LoVo (cell line): ENCODE data around the gene GOLGA6L7.
"Not testable (repeated sequence)": the region's sequence is repeated elsewhere in the genome, so short reads cannot be mapped to it uniquely, and the experiment has no call there.

Source experiments
- DNase-seq: peaks from one replicate; pipeline ENCODE4 v3.0.0-alpha.2; 2016; ENCODE audit warnings: low spot score

Gene GOLGA6L7

DNA sequence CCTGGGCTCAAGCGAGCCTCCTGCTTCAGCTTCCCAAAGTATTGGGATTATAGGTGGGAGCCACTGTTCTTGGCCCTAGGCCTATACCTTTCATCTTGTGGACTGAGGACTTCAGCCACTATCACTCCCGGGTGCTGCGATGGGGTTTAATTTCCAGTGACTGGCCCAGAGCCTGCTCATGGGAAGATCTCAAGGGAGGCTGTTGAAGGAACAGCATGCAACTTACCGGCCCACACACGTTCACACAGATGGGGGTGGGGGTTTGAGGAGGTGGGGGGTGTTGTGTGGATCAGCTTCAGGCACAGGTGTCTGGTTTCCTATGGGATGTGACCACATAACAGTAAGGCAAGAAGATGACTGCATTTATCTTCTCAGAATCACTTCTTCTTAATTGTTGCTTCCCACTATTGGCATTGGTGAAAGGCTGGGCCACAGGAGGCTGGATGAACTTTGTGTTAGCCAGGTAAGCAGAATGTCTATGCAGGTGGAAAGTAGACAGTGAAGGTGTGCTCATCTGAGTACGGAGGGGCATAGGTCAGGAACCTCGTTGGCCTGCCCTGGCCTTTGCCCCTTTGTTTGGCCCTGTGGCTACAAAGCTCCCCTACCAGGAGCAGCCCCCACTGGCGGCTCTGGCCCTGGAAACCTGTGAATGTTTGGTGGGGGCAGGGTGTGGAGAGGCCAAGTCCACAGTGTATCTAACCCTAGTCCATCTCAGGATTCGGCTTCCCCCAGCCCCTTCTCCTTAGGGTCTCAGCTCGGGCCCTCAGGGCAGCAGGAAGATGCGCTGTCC, 35.9 kb upstream of the GOLGA6L7 start:
- no peak for DNase-seq

DNA sequence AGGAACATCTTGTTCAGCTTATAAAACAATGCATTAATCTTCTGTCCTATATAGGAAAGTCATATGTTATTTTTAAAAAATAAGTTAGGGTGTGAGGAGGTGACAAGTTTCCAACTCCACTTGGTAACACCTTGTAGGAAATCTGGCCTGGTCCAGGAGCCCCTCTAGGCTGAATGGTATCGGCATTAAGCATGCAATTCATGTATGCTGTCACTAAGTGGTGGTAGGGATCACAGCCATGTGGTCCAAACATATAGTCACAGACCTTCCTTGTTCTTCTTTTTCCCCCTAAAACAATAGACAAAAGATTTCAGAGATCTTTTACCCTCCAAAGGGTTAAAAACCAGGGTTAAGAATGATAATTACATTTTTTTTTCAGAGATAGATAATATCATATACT, 33.2 kb upstream of the GOLGA6L7 start:
- DNase-seq: no peak

DNA sequence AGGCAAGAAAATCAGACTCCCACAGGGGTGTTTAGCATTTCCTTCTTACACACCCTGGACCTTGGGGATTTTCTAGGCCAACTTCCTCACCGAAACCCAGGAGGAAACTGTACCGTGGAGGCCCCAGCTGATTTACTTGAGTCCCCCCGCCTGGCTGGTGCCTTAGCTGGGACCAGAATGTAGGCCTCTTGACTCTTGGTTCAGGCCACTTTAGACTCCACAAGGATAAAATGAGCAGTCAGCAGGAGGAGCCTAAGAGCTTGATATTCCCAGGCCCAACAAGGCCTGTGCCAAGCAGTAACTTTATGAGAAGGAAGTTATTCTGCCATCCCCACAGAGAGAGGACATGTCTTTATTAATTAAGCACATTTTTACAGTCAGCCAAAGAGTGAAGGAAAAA, 32.7 kb upstream of the GOLGA6L7 start:
- no peak for DNase-seq

DNA sequence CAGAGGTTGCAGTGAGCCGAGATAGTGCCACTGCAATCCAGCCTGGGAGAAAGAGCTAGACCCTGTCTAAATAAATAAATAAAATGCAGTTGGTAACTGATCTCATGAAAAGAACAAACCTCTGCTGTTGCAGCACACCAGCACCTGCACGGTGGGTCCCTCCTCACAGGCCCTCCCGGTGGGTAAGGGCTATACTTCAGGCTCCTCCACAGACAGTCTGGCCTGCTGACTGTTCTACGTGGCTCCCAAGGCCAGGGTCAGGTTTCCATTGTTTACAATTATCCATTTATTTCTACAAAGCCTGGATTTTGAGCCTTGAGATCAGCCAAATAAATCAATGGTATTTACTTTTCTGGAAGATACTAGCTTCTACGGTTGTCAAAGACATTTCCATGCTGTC, 32.2 kb upstream of the GOLGA6L7 start:
- DNase-seq: no peak

DNA sequence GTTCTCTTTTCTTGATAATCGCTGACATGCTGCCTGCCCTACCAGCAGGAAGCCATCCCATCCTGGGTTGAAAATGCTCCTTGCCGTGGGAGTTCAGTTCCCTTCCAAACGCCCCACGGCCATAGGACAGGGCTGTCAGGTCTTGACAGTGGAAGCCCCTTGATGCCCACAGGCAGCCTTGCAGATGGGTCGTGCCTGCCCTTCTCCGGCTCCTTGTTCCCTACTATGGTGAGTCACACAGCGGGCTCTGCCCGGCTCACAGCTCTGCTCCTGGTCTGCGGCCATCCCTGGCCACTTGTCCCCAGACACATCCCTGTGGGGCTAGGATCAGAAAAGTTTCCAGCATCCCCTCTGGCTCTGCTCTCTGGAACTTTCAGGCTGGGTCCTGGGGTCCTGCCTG, 31.1 kb upstream of the GOLGA6L7 start:
- no peak for DNase-seq

DNA sequence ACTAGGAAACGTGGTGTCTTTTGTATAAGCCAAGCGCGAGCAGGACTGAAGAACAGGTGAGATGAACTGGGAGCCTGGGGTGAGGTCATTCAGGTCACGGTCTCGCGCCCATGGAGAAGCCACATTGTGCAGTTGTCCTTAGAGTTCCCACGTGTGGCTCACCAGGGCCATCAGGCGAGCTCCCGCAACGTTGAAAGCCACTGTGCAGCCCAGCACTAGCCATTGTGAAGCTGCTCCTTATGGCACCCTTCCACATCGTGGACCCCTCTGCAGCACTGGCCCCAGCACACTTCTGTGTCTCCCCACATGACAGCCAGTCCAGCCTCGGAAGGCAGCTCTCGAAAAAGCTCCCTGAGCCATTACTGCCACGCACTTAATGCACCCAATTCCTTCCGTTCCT, 29.8 kb upstream of the GOLGA6L7 start:
- no peak for DNase-seq

DNA sequence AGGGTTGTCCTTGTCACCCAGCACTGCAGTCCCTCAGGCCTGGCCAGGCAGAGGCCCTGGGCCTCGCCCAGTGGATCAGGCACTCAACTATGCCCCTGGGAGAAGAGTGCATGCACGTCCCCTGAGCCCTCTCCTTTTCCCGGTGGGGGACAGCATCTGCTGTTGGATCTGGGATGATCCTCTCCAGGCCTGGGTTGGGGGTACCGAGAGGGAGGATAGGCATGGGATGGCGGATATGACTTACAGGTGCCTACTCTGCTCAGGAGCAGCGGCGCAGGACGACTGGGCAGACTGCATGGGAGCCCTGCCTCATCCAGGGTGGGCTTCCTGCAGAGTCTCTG, 28.4 kb upstream of the GOLGA6L7 start:
- DNase-seq: no peak

DNA sequence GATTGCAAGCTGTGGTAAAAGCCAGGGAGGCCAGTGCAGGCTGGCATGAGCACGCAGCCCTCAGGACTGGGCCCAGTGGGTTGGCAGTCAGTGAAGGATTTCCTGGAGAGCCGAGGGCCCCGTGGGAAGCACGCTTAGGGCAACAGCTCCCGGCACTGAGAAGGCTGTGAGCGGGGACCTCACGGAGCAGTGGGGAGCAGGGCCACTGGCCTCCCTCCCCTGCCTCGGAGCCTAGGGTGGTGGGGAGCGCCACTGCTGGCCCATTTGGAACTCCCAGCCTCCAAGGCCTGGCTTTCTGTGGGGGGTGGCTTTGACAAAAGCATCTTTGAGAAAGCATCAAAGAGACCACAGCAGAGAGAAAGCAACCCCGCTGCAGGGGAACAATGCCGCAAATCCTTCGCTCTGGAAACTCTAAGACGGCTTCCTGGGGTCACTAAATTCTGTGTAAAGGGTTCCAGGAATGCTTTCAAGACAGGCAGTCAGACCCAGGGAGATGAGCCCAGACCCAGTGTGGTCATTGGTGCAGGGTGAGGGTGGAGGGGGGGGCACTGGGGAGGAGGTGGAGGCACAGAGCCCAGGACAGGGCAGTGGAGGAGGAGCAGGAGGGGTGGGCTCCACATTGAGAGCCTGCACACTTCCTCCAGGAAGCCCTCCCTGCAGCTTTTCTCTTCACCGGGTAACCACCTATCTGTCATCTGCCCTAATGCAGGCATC, 27.8 kb upstream of the GOLGA6L7 start:
- no peak for DNase-seq

DNA sequence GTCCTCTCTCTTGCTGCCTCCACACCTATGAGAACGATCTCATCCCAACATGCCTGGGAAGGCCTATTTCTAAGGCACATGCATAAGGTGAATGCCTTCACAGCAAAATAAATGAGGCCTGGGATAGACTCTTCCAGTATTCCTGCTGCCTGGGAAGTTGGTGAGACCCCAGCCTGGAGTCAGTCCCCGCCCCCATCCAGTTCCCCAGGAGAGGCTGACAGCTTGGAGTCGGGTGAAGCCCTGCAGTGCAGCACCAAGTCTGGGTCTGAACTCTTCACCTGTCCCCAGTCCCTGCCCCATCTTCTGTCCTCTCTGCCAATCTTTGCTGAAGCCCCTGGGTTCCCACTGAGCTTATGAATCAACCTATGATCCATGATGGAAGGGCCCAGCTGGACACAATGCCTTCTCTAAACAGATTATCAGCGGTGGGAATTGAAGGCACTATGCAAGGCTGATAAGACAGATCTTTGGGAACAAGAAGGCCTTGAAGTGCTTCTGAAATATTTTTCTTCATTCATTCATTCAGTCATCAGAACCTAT, 27.1 kb upstream of the GOLGA6L7 start:
- DNase-seq: no peak

DNA sequence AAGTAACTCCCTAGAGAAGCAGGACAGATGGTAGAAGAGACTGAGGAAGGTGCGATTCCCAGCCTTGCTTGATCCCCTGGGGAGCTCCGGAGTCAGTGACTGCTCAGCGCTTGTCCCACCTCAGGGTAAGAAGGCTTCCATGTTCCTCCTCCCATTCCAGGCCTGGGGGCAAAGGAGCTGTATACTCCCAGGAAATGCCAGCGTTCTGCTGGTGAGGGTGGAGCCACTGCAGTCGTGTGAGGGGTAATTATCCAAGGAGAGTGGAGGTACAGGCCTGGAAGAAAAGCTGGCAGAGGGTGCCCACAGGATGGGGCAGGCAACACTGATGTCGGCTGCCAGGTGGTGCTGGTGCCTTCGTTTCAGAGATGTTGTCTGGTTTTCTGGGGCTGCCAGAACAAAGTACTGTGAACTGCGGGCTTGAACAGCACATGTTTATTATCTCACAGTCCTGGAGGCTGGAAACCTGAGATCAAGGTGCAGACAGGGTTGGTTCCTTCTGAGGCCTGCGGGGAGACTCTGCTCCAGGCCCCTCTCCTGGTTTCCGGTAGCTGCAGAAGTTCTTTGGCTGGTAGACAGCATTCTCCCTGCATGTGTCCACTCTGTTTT, 25.2 kb upstream of the GOLGA6L7 start:
- no peak for DNase-seq

DNA sequence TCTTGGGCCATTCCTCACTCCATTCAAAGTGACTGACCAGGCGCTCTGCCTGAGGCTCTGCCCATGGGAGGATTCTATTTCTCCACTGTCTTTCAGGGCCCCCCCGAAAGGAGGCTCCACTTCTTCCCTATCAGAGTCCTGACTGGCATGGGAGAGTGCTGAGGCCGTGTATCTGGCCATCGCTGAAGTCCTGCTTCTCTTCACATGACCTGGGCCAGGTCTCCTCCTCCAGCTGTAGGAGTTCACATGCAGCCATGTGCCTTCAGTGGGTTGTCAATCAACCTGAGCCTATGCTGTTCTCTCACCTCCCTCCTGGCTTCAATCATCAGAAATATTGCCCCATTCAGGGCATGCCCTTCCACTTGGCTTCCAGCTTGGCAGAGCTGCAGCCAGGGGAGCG, 24.6 kb upstream of the GOLGA6L7 start:
- no peak for DNase-seq

DNA sequence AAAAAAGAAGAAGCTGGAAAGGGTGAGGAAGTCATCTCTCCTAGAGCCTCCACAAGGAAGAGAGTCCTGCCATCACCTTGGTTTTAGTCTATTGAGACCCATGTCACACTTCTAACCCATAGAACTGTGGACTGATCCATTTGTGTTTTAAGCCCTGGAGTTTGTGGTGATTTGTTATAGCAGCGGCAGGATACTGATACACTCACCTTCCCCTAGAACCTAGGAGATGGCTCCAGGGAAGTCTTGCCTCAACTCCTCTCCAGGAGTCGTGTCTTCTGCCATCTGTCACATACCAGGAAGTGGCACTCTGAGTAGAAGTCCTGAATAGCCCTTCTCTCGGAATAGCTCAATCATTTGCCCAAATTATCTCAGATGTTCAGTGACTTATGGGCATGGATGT, 22.7 kb upstream of the GOLGA6L7 start:
- no peak for DNase-seq

DNA sequence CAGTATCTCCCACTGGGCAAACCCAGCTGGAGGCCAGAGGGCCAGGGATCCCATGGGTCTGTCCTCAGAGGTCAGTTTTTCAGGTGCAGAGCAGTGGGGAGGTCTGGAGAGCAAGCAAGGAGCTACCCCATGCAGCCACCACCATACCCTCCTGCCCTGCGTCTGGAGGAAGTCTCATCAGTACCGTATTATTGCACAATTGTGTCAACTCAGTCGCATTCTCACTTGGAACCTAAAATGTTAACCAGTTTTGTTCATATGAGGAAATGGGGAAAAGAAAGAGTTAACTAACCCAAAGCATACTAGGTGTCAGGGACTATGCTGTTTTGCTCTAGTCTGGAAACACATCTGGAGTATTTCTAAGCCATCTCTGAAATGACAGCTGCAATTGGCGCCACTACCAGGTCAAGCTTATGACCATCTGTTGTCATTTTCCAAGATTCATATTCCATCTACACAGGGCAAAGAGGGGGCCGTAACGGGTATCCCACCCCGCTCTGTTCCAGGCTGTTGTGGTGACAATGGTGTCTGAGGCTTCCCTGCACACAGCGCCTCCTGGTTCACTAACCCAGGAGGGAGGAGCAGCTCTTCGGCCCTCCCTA, 20.4 kb upstream of the GOLGA6L7 start:
- DNase-seq: no peak

DNA sequence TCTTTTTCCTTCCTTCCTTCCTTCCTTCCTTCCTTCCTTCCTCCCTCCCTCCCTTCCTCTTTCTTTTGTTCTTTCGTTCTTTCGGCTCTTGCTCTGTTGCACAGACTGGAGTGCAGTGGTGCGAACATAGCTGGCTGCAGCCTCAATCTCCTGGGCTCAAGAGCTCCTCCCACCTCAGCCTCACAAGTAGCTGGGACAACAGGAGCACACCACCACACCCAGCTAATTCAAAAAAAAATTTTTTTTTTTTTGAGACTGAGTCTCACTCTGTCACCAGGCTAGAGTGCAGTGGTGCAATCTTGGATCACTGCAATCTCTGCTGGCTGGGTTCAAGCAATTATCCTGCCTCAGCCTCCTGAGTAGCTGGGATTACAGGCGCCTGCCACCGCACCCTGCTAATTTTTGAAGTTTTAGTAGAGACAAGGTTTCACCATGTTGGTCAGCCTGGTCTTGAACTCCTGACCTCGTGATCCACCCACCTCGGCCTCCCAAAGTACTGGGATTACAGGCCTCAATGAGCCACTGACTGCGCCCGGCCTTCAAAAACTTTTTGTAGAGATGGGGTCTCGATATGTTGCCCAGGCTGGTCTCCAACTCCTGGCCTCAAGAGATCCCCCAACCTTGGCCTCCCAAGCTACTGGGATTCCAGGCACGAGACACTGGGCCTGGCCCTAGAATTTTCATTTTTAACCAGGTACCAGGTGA, 13.3 kb upstream of the GOLGA6L7 start:
- DNase-seq: not testable (repeated sequence)

DNA sequence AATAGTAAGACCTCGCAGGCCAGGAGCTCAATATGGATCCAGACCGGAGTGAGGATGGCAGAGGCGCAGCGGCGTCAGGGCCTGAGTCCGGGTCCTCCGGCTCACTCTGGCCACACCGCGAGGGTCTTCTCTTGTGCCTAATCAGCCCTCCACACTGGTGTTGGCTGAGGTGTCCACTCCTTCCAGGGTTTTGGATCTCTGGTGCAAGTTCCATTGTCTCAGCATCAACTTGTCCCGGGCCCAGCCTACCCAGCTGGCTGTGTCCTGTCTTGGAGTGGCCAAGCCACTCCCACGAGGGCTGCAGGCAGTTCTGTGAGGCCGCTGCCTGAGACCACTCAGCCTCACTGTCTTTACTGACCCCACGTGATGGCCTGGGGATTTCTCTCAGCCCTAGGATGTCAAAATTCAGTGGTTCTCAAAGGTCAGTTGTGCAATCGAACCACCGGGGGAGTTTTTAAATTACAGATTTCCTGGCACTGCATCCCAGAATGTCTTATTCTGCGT, 12.6 kb upstream of the GOLGA6L7 start:
- DNase-seq: no peak

DNA sequence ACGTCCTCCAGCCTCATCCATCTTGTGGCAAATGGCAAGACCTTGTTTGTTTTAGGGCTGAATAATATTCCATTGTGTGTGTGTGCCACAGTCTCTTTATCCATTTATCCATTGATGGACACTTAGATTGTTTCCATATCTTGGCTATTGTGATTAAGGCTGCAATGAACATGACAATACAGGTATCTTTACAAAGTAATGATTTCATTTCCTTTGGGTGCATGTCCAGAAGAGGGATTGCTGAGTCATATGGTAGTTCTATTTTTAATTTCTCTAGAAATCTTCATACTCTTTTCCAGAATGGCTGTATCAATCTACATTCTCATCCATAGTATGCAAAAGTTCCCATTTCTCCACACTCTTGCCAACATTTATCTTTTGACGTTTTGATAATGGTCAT, 6.1 kb upstream of the GOLGA6L7 start:
- DNase-seq: not testable (repeated sequence)

DNA sequence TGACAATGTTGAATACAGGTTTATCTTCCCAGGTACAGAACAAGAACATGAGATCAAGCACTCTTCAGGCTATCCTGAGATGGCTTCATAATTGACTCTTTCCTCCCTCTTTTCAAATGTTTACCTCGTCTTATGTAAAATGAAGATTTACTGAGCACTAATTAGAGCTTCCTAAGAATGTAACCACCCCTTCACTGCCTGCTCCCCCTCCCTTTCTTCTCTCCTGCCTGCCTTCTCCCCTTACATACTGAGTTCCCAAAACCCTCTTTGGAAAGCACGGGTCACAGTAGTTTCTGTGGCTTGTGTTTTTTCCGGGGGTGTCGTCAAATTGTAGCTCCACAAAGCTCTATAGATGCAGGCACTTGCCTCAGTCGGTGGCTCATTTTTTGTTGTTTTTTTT, 5.2 kb upstream of the GOLGA6L7 start:
- not testable (repeated sequence) for DNase-seq

DNA sequence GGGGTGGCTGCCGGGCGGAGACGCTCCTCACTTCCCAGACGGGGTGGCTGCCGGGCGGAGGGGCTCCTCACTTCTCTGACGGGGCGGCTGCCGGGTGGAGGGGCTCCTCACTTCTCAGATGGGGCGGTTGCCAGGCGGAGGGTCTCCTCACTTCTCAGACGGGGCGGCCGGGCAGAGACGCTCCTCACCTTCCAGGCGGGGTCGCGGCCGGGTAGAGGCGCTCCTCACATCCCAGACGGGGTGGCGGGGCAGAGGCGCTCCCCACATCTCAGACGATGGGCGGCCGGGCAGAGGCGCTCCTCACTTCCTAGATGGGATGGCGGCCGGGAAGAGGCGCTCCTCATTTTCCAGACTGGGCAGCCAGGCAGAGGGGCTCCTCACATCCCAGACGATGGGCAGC, 1.3 kb upstream of the GOLGA6L7 start:
- DNase-seq: not testable (repeated sequence)

DNA sequence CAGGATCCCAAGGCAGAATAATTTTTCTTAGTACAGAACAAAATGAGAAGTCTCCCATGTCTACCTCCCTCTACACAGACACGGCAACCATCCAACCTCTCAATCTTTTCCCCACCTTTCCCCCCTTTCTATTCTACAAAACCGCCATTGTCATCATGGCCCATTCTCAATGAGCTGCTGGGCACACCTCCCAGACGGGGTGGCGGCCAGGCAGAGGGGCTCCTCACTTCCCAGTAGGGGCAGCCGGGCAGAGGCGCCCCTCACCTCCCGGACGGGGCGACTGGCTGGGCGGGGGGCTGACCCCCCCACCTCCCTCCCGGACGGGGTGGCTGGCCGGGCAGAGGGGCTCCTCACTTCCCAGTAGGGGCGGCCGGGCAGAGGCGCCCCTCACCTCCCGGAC, 827 bp upstream of the GOLGA6L7 start:
- DNase-seq: not testable (repeated sequence)

DNA sequence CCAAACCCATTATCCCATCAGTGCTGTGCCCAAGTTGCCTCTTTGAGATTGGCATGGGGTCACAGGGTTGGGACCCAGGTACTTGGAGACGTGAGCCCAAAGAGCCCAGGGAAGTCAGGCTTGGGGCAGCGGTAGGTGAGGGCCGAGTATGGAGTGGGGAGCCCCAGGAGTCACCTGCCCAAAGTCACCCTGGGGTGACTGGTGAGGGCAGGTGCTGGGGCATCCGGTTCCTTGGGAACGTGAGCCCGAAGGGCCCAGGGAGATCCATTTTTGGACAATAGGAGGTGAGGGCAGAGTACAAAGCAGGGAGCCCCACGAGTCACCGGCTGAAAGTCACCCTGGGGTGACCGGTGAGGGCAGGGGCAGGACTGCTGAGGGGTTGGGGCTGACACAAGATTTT, 485 bp downstream of the GOLGA6L7 start:
- not testable (repeated sequence) for DNase-seq

DNA sequence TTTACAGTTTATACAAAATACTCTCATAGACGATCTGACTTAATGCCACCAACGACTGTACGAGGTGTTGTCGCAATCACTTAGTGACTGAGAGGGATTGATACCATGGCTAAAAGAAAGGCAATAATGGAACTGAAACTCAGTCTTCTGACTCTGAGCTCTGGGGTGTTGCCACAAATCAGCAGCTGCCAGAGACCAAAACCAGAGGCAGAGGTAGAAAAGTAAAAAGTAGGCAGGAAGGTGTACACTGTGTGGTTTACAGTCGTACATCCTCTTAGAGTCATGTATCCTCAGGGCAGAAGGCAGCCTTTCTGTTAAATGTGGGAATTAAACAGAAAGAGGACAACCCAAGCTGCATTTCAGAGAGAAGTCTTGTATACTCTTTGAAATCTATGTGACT, 1.2 kb downstream of the GOLGA6L7 start:
- DNase-seq: not testable (repeated sequence)

DNA sequence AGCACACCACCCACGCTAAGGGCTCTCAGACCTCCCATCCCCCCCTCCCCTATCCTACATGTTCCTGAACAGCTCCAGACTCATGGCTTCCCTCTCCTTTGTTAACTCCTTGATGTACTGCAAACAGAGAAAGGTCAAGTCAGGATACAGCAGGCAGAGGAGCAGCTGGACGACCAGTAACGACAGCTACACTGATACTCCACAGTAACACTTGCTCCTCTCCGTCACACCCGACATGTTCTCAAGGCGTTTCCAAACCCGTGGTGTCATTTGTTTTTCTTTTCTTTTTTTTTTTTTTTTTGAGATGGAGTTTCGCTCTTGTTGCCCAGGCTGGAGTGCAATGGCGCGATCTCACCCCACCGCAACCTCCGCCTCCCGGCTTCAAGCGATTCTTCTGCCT, 4.3 kb downstream of the GOLGA6L7 start:
- not testable (repeated sequence) for DNase-seq
